A549 (cell line): Measurements from ENCODE around the gene TSKS. TPM values are rescaled to one million over a fixed set of nuclear protein-coding genes. Genes with fewer than 3 reads are reported as not detected.

Experiments
- ATAC-seq, 2 experiments: fragments of 200-7000 bp in 1 of 2; fragments of >200 bp in 1 of 2; cut with Nextera tagmentation in 1 of 2; cut with Tn5 transposase in 1 of 2; 3 replicates each; pipeline versions ENCODE4 v1.8.0 to v1.9.1; 2018 to 2020; ENCODE audit warnings: mild to moderate bottlenecking in 1 of 2, moderate library complexity in 1 of 2
- CTCF ChIA-PET: fragments of 300-600 bp; sonication (Branson Sonifier 250); formaldehyde crosslinking; extraction: SDS; loops from one replicate; lab custom pipeline; 2021; ENCODE audit warnings: antibody characterized with exemption, inconsistent platforms; lab: Yijun Ruan, JAX
- POLR2A ChIA-PET: fragments of 350-600 bp; formaldehyde crosslinking; extraction: SDS; loops from one replicate; lab custom pipeline; 2021; ENCODE audit warnings: antibody characterized with exemption, inconsistent platforms; lab: Yijun Ruan, JAX
- DNase-seq, 2 experiments: peaks; one replicate each; pipeline versions ENCODE4 v3.0.0 to v3.0.0-alpha.2; 2011 to 2016; ENCODE audit warnings: low read depth in 1 of 2, low spot score in 1 of 2
- FAIRE-seq: peaks from 2 replicates; lab custom pipeline; 2011; peaks lifted over from hg19 to GRCh38; lab: Jason Lieb, UNC
- H3K27ac ChIP-seq, 2 experiments: fragments of >200 bp; sonication (Bioruptor Twin); formaldehyde crosslinking; 3 replicates each; pipeline ENCODE4 v1.5.1; 2016 to 2017
- H3K4me1 ChIP-seq: fragments of >200 bp; sonication (Bioruptor Twin); formaldehyde crosslinking; 3 replicates; pipeline ENCODE4 v1.6.1; 2016
- H3K4me2 ChIP-seq: fragments of >200 bp; sonication (Bioruptor Twin); formaldehyde crosslinking; 3 replicates; pipeline ENCODE4 v1.6.1; 2016
- H3K4me3 ChIP-seq: fragments of >200 bp; sonication (Bioruptor Twin); formaldehyde crosslinking; 3 replicates; pipeline ENCODE4 v1.5.1; 2016
- H3K9me3 ChIP-seq: fragments of >200 bp; sonication (Bioruptor Twin); formaldehyde crosslinking; 3 replicates; pipeline ENCODE4 v1.6.1; 2016
- BHLHE40 ChIP-seq: IDR thresholded peaks from 2 replicates; pipeline ENCODE4 v1.6.1; 2012; ENCODE audit warnings: low read depth, low read length, inconsistent platforms
- CEBPB ChIP-seq, 2 experiments: fragments of >200 bp in 1 of 2; sonication (Bioruptor Twin) in 1 of 2; formaldehyde crosslinking in 1 of 2; IDR thresholded peaks; 2 replicates each; pipeline ENCODE4 v1.6.1; 2012 to 2016
- CHD2 ChIP-seq: fragments of 150-350 bp; IDR thresholded peaks from 2 replicates; pipeline ENCODE4 v1.6.1; 2014; ENCODE audit warnings: low read length; ENCODE audit not compliant: partially characterized antibody
- CHD4 ChIP-seq: fragments of 200-600 bp; sonication (generic); IDR thresholded peaks from 2 replicates; pipeline ENCODE4 v1.6.1; 2016; ENCODE audit warnings: antibody characterized with exemption, mild to moderate bottlenecking, borderline replicate concordance
- EHF ChIP-seq: fragments of 250-450 bp; sonication (Bioruptor Pico); IDR thresholded peaks from 2 replicates; pipeline ENCODE4 v1.5.0; 2020; ENCODE audit warnings: mild to moderate bottlenecking
- ESRRA ChIP-seq: fragments of 150-350 bp; IDR thresholded peaks from 2 replicates; pipeline ENCODE4 v1.6.1; 2014; ENCODE audit warnings: mild to moderate bottlenecking, low read length, borderline replicate concordance
- FOSB ChIP-seq: fragments of 250-450 bp; sonication (Bioruptor Pico); IDR thresholded peaks from 2 replicates; pipeline ENCODE4 v1.5.0; 2020; ENCODE audit warnings: mild to moderate bottlenecking, moderate library complexity
- FOSL2 ChIP-seq, 2 experiments: fragments of 450-650 bp in 1 of 2; fragments of >200 bp in 1 of 2; sonication (Bioruptor Twin) in 1 of 2; formaldehyde crosslinking; IDR thresholded peaks; 2 replicates each; pipeline versions ENCODE4 v1.5.0 to v1.6.1; 2016 to 2020; ENCODE audit warnings: mild to moderate bottlenecking in 1 of 2, moderate library complexity in 1 of 2
- FOXS1 ChIP-seq: fragments of 250-450 bp; sonication (Bioruptor Pico); IDR thresholded peaks from 2 replicates; pipeline ENCODE4 v1.5.0; 2020; ENCODE audit warnings: mild to moderate bottlenecking, moderate library complexity
- JUN ChIP-seq, 2 experiments: fragments of >200 bp; sonication (Bioruptor Twin); formaldehyde crosslinking; IDR thresholded peaks; 2 replicates in 1 of 2; 3 replicates in 1 of 2; pipeline ENCODE4 v1.6.1; 2016 to 2017
- JUNB ChIP-seq: fragments of >200 bp; sonication (Bioruptor Twin); formaldehyde crosslinking; IDR thresholded peaks from 2 replicates; pipeline ENCODE4 v1.6.1; 2016
- KDM1A ChIP-seq: fragments of 200-600 bp; sonication (generic); IDR thresholded peaks from 2 replicates; pipeline ENCODE4 v1.6.1; 2016; ENCODE audit warnings: low read depth, mild to moderate bottlenecking
- KDM5A ChIP-seq: fragments of 200-600 bp; sonication (generic); IDR thresholded peaks from 2 replicates; pipeline ENCODE4 v1.6.1; 2016; ENCODE audit warnings: antibody characterized with exemption, mild to moderate bottlenecking
- NFE2L2 ChIP-seq: fragments of 150-350 bp; conservative IDR thresholded peaks from 2 replicates; pipeline ENCODE4 v1.6.1; 2014; ENCODE audit warnings: low read length
- NR3C1 ChIP-seq: fragments of >200 bp; sonication (Bioruptor Twin); formaldehyde crosslinking; IDR thresholded peaks from 3 replicates; pipeline ENCODE4 v1.6.1; 2017
- PHF8 ChIP-seq: fragments of 200-600 bp; sonication (generic); IDR thresholded peaks from 2 replicates; pipeline ENCODE4 v1.6.1; 2016; ENCODE audit warnings: low read depth, mild to moderate bottlenecking, antibody characterized with exemption, moderate library complexity, borderline replicate concordance
- POLR2A ChIP-seq: IDR thresholded peaks from 2 replicates; pipeline ENCODE4 v1.6.1; 2012; ENCODE audit warnings: mild to moderate bottlenecking, low read length
- RARB ChIP-seq: fragments of 250-450 bp; sonication (Bioruptor Pico); IDR thresholded peaks from 2 replicates; pipeline ENCODE4 v1.8.0; 2021; ENCODE audit warnings: mild to moderate bottlenecking, moderate library complexity
- SMC3 ChIP-seq: fragments of >200 bp; sonication (Bioruptor Twin); formaldehyde crosslinking; IDR thresholded peaks from 3 replicates; pipeline ENCODE4 v1.6.1; 2018; ENCODE audit warnings: inconsistent platforms
- SREBF2 ChIP-seq: fragments of 450-650 bp; IDR thresholded peaks from 2 replicates; pipeline ENCODE4 v1.6.1; 2014; ENCODE audit warnings: mild to moderate bottlenecking, moderate library complexity
- TP53 ChIP-seq: fragments of 250-450 bp; sonication (Bioruptor Pico); IDR thresholded peaks from 2 replicates; pipeline ENCODE4 v1.5.0; 2021; ENCODE audit warnings: mild to moderate bottlenecking, moderate library complexity
- ZNF302 ChIP-seq: fragments of 250-450 bp; sonication (Bioruptor Pico); IDR thresholded peaks from 2 replicates; pipeline ENCODE4 v1.9.0; 2021; ENCODE audit warnings: inconsistent platforms, mild to moderate bottlenecking, moderate library complexity
- ZSCAN20 ChIP-seq: fragments of 250-450 bp; sonication (Bioruptor Pico); IDR thresholded peaks from 2 replicates; pipeline ENCODE4 v1.8.0; 2022; ENCODE audit warnings: mild to moderate bottlenecking, moderate library complexity
- WGBS: methylation state at CpG from one replicate; pipeline ENCODE4 v1.1.6; 2017; ENCODE audit errors: missing lambda C conversion rate; 5-methylcytosine and 5-hydroxymethylcytosine counted together
- polyA plus RNA-seq, 4 experiments: library from polyadenylated mRNA; depleted of rRNA in 3 of 4; stranded (reverse); fragments of >200 nt; fragmentation: RNase III in 1 of 4; extraction: RNeasy Plus Mini Kit Qiagen cat#74134 plus additional on column Dnase treatment in 1 of 4; gene quantifications; 2 replicates in 3 of 4; 3 replicates in 1 of 4; pipeline ENCODE4 v1.2.3, GENCODE V29; 2011 to 2017
- TF ChIP-seq, protein P1 (sequence below): IDR thresholded peaks from 2 replicates; pipeline ENCODE4 v1.6.1; 2012; ENCODE audit warnings: low read depth, borderline replicate concordance
- TF ChIP-seq, protein P2 (sequence below): fragments of 250-450 bp; sonication (Bioruptor Pico); IDR thresholded peaks from 2 replicates; pipeline ENCODE4 v1.5.0; 2021; ENCODE audit warnings: mild to moderate bottlenecking, moderate library complexity, borderline replicate concordance
- TF ChIP-seq, protein P3 (sequence below): IDR thresholded peaks from 2 replicates; pipeline ENCODE4 v1.6.1; 2012
- TF ChIP-seq, protein P4 (sequence below): fragments of >200 bp; sonication (Bioruptor Twin); formaldehyde crosslinking; IDR thresholded peaks from 3 replicates; pipeline ENCODE4 v1.5.1; 2016
- TF ChIP-seq, protein P5 (sequence below): fragments of 450-650 bp; IDR thresholded peaks from 2 replicates; pipeline ENCODE4 v1.6.1; 2014; ENCODE audit warnings: antibody characterized with exemption

TSKS gene
- polyA plus RNA-seq, 2 of the 4 experiments (the other 2 are of a cell fraction) = not detected

DNA sequence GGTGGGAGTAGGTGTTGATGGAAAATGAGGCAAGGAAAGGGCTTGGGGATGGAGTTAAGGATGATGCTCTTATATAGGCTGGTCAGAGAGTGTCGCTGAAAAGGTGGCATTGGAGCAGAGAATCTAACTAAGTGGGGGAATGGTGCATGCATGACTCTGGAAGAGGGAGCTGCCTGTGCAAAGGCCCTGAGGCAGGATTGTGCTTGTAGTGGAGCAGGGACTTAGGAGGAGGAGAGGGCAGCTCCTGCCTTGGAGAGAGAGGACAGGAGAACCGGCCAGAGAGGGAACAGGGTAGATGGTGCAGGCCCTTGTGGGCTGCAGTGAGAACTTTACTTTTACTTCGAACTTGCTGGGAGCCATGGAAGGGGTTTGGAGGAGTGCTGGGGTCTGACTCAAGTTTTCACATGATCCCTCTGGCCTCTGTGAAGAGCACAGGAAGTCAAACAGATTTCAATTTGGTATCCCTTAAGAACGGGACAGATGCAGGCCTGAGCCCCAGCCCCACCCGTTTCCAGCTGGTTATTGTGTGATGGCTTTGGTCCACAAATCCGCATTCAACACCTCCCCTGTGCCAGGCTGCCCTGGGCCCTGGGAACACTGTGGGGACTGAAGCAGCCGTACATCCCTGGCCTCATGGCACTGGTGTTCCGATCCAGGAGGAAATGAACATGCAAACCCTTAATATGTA, 10.7 kb upstream of the TSKS start:
- POLR2A ChIA-PET = no interaction called here
- Histone ChIP-seq H3K27ac (no peak overlapping the region), H3K4me2 (no peak overlapping the region), H3K4me1 (no peaks in the 10 kb centered on the region), H3K9me3 (no peaks in the 10 kb centered on the region), H3K4me3 (no peak overlapping the region)
- ATAC-seq (peak in 1 of 2 experiments; percentile 10; a peak in 1 of 6 replicates), FAIRE-seq (no peak), DNase-seq (no peak)
- TF ChIP-seq CEBPB (IDR thresholded peaks at IDR 0.05) (no peak), SREBF2 (no peak), ESRRA (no peak), JUNB (no peak)
- CTCF ChIA-PET = interaction anchor here (0.7 to 1.2 kb wide), 2 partner anchors 89 to 329 kb away, joined by 4 read pairs; no protein-coding TSS in a partner anchor
- 88% methylated on average over 8 of the region's 8 CpGs for WGBS

DNA sequence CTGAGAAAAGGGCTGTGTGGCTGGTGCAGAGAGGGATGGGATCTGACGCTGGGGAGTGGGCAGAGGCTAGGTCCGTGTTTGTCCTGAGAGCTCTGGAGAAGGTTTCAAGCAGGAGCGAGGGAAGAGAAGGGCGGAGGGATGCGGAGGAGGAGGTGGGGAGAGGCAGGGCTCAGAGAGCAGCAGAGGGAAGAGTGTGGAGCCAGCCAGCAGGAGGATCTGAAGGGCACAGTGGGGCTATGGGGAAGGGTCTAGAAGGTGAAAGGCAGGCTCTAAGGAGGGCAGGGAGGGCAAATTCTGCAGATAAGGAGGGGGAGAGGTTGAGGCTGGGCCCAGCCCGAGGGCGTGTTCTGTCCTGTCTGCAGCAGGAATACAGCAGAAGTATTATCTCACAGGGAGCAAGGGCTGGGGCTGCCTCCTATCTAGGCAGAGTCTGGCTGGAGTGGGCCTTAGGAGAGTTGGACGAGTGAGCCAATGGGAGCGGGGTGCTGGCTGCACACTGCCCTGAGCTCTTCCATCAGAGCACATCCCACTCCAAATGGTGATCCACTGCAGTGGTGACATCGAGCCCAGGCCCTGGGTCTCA, 9.8 kb upstream of the TSKS start:
- Histone ChIP-seq H3K27ac (0 out of 6 replicates have a peak overlapping the region, but pooled peaks of 1 of the 2 experiments have one; percentile 10), H3K9me3 (no peaks in the 10 kb centered on the region), H3K4me1 (peaks cover 6% of the 10 kb centered on the region; the same call in 2 of the 3 replicates), H3K4me2 (no peak overlapping the region), H3K4me3 (no peak overlapping the region)
- ChIA-PET CTCF (interaction anchor here (1.8 kb wide), 1 partner anchor 96 kb away, joined by 4 read pairs; the partner anchor contains the start of gene PRMT1), POLR2A (no interaction called here)
- ATAC-seq (peak; percentile 16 to 52; a peak in 3 of 6 replicates), DNase-seq (no peak), FAIRE-seq (no peak)
- 91% methylated on average over 10 of the region's 10 CpGs for WGBS
- TF ChIP-seq POLR2A (no peak), NFE2L2 (no peak), TP53 (CRISPR knock-in tag) (no peak), NR3C1 (no peak), CHD2 (no peak), ESRRA (no peak), BHLHE40 (no peak), KDM1A (no peak), JUN (IDR thresholded peaks at IDR 0.05) (no peak)
- TF ChIP-seq, protein P1, sequence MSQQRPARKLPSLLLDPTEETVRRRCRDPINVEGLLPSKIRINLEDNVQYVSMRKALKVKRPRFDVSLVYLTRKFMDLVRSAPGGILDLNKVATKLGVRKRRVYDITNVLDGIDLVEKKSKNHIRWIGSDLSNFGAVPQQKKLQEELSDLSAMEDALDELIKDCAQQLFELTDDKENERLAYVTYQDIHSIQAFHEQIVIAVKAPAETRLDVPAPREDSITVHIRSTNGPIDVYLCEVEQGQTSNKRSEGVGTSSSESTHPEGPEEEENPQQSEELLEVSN = no peak

DNA sequence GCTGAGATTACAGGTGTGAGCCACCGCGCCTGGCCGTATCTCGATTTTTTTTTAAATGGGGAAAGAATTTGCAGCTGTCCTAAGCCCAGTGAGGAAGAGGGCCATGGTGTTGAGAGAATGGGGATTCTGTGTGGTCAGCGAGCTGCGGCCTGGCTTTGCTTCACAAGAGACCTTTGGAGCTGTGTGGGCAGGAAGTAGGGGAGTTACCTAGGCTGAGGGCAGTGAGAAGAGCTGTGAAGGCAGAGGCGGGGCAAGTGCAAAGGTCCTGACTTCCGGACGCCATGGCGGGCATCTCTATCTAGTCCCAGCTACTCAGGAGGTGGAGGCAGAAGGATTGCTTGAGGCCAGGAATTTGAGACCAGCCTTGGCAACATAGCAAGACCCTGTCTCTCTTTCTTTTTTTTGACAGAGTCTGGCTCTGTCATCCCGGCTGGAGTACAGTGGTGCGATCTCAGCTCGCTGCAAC, 8.6 kb upstream of the TSKS start:
- FAIRE-seq = no peak
- Histone ChIP-seq H3K4me2 (no peak overlapping the region), H3K4me3 (no peak overlapping the region), H3K27ac (no peak overlapping the region), H3K4me1 (peaks cover 10% of the 10 kb centered on the region; the same call in 2 of the 3 replicates), H3K9me3 (no peaks in the 10 kb centered on the region)
- no peak for ATAC-seq
- 89% methylated on average over 13 of the region's 13 CpGs for WGBS
- no peak for DNase-seq
- POLR2A ChIA-PET = no interaction called here
- CTCF ChIA-PET = interaction anchor here (0.6 to 1.8 kb wide), 4 partner anchors 24 to 94 kb away, joined by 3 to 4 read pairs (median 4); partner anchors contain the start of gene PRMT1
- TF ChIP-seq FOSB (CRISPR knock-in tag) (no peak), CHD4 (no peak), RARB (CRISPR knock-in tag) (no peak), POLR2A (no peak), ZSCAN20 (CRISPR knock-in tag) (no peak), EHF (CRISPR knock-in tag) (no peak), JUN (IDR thresholded peaks at IDR 0.05) (no peak), FOXS1 (CRISPR knock-in tag) (no peak), KDM5A (no peak), SMC3 (no peak), FOSL2 (IDR thresholded peaks at IDR 0.05) (no peak), FOSL2 (CRISPR knock-in tag; IDR thresholded peaks at IDR 0.05) (no peak), PHF8 (no peak), ZNF302 (no peak), TP53 (CRISPR knock-in tag) (no peak)
- TF ChIP-seq, protein P2, sequence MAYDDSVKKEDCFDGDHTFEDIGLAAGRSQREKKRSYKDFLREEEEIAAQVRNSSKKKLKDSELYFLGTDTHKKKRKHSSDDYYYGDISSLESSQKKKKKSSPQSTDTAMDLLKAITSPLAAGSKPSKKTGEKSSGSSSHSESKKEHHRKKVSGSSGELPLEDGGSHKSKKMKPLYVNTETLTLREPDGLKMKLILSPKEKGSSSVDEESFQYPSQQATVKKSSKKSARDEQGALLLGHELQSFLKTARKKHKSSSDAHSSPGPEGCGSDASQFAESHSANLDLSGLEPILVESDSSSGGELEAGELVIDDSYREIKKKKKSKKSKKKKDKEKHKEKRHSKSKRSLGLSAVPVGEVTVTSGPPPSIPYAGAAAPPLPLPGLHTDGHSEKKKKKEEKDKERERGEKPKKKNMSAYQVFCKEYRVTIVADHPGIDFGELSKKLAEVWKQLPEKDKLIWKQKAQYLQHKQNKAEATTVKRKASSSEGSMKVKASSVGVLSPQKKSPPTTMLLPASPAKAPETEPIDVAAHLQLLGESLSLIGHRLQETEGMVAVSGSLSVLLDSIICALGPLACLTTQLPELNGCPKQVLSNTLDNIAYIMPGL = no peak
- TF ChIP-seq, protein P3, sequence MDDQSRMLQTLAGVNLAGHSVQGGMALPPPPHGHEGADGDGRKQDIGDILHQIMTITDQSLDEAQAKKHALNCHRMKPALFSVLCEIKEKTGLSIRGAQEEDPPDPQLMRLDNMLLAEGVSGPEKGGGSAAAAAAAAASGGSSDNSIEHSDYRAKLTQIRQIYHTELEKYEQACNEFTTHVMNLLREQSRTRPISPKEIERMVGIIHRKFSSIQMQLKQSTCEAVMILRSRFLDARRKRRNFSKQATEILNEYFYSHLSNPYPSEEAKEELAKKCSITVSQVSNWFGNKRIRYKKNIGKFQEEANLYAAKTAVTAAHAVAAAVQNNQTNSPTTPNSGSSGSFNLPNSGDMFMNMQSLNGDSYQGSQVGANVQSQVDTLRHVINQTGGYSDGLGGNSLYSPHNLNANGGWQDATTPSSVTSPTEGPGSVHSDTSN = no peak
- TF ChIP-seq, protein P4, sequence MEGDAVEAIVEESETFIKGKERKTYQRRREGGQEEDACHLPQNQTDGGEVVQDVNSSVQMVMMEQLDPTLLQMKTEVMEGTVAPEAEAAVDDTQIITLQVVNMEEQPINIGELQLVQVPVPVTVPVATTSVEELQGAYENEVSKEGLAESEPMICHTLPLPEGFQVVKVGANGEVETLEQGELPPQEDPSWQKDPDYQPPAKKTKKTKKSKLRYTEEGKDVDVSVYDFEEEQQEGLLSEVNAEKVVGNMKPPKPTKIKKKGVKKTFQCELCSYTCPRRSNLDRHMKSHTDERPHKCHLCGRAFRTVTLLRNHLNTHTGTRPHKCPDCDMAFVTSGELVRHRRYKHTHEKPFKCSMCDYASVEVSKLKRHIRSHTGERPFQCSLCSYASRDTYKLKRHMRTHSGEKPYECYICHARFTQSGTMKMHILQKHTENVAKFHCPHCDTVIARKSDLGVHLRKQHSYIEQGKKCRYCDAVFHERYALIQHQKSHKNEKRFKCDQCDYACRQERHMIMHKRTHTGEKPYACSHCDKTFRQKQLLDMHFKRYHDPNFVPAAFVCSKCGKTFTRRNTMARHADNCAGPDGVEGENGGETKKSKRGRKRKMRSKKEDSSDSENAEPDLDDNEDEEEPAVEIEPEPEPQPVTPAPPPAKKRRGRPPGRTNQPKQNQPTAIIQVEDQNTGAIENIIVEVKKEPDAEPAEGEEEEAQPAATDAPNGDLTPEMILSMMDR = no peak
- TF ChIP-seq, protein P5, sequence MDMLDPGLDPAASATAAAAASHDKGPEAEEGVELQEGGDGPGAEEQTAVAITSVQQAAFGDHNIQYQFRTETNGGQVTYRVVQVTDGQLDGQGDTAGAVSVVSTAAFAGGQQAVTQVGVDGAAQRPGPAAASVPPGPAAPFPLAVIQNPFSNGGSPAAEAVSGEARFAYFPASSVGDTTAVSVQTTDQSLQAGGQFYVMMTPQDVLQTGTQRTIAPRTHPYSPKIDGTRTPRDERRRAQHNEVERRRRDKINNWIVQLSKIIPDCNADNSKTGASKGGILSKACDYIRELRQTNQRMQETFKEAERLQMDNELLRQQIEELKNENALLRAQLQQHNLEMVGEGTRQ = no peak
